H9 (cell line): ENCODE measurements around the gene SCN4A. TPM values are rescaled to one million over a fixed set of nuclear protein-coding genes. Genes with fewer than 3 reads are reported as not detected.

Experiments
- DNase-seq: peaks from one replicate; pipeline ENCODE4 v3.0.0-alpha.2; 2017
- H2AFZ ChIP-seq: one replicate; pipeline ENCODE4 v1.6.1; 2013; ENCODE audit warnings: mild to moderate bottlenecking, low read length, control low read depth, moderate library complexity
- H2AK5ac ChIP-seq: 2 replicates; pipeline ENCODE4 v1.6.1; 2013; ENCODE audit warnings: low read length, control low read depth, mixed read lengths; ENCODE audit not compliant: insufficient read length
- H2BK120ac ChIP-seq: one replicate; pipeline ENCODE4 v1.6.1; 2013; ENCODE audit warnings: low read depth, mild to moderate bottlenecking, low read length, control low read depth, inconsistent platforms; ENCODE audit not compliant: poor library complexity, severe bottlenecking
- H2BK12ac ChIP-seq: 2 replicates; pipeline ENCODE4 v1.6.1; 2013; ENCODE audit warnings: low read length, control low read depth, mixed read lengths, low read depth; ENCODE audit not compliant: insufficient read length
- H2BK15ac ChIP-seq: 2 replicates; pipeline ENCODE4 v1.6.1; 2013; ENCODE audit warnings: low read depth, low read length, control low read depth
- H2BK20ac ChIP-seq: one replicate; pipeline ENCODE4 v1.6.1; 2013; ENCODE audit warnings: low read depth, mild to moderate bottlenecking, low read length, control low read depth, inconsistent platforms; ENCODE audit not compliant: poor library complexity, severe bottlenecking
- H2BK5ac ChIP-seq: 2 replicates; pipeline ENCODE4 v1.6.1; 2013; ENCODE audit warnings: low read length, control low read depth, mixed read lengths; ENCODE audit not compliant: insufficient read length
- H3K14ac ChIP-seq: 2 replicates; pipeline ENCODE4 v1.6.1; 2013; ENCODE audit warnings: low read length, control low read depth; ENCODE audit not compliant: insufficient read depth
- H3K18ac ChIP-seq: 2 replicates; pipeline ENCODE4 v1.6.1; 2013; ENCODE audit warnings: low read depth, mild to moderate bottlenecking, mixed read lengths, low read length, control low read depth; ENCODE audit not compliant: insufficient read length
- H3K23ac ChIP-seq: 2 replicates; pipeline ENCODE4 v1.6.1; 2013; ENCODE audit warnings: low read length, control low read depth, mixed read lengths, low read depth; ENCODE audit not compliant: insufficient read length
- H3K23me2 ChIP-seq: 2 replicates; pipeline ENCODE4 v1.6.1; 2013; ENCODE audit warnings: low read depth, mild to moderate bottlenecking, mixed read lengths, low read length, control low read depth; ENCODE audit not compliant: insufficient read length, poor library complexity, severe bottlenecking
- H3K27ac ChIP-seq: 2 replicates; pipeline ENCODE4 v1.5.1; 2013; ENCODE audit warnings: low read length, control low read depth, mixed read lengths, low read depth; ENCODE audit not compliant: insufficient read length
- H3K27me3 ChIP-seq: 2 replicates; pipeline ENCODE4 v1.6.1; 2013; ENCODE audit warnings: low read length, control low read depth, inconsistent platforms; ENCODE audit not compliant: insufficient read depth
- H3K4ac ChIP-seq: 2 replicates; pipeline ENCODE4 v1.6.1; 2013; ENCODE audit warnings: low read depth, mild to moderate bottlenecking, control low read depth, inconsistent platforms, low read length, moderate library complexity
- H3K4me1 ChIP-seq: 2 replicates; pipeline ENCODE4 v1.6.1; 2013; ENCODE audit warnings: low read length, control low read depth, inconsistent platforms; ENCODE audit not compliant: insufficient read depth
- H3K4me2 ChIP-seq: 2 replicates; pipeline ENCODE4 v1.6.1; 2013; ENCODE audit warnings: low read length, control low read depth, mixed read lengths; ENCODE audit not compliant: insufficient read length, insufficient read depth
- H3K56ac ChIP-seq: 2 replicates; pipeline ENCODE4 v1.6.1; 2013; ENCODE audit warnings: low read depth, mild to moderate bottlenecking, mixed read lengths, low read length, control low read depth; ENCODE audit not compliant: insufficient read length
- H3K79me1 ChIP-seq: 2 replicates; pipeline ENCODE4 v1.6.1; 2013; ENCODE audit warnings: low read depth, mild to moderate bottlenecking, moderate library complexity, low read length, control low read depth, inconsistent platforms; ENCODE audit not compliant: insufficient read depth, poor library complexity, severe bottlenecking
- H3K79me2 ChIP-seq: 2 replicates; pipeline ENCODE4 v1.6.1; 2013; ENCODE audit warnings: low read length, control low read depth, inconsistent platforms; ENCODE audit not compliant: insufficient read depth
- H3K9ac ChIP-seq: 2 replicates; pipeline ENCODE4 v1.6.1; 2013; ENCODE audit warnings: low read length, control low read depth, mixed read lengths; ENCODE audit not compliant: insufficient read length; ENCODE audit errors: extremely low read depth
- H3K9me3 ChIP-seq: one replicate; pipeline ENCODE4 v1.6.1; 2013; ENCODE audit warnings: low read depth, low read length, inconsistent platforms; ENCODE audit not compliant: control insufficient read depth
- H3T11ph ChIP-seq: one replicate; pipeline ENCODE4 v1.6.1; 2013; ENCODE audit warnings: mild to moderate bottlenecking, low read length, control low read depth, inconsistent platforms
- H4K20me1 ChIP-seq: one replicate; pipeline ENCODE4 v1.6.1; 2013; ENCODE audit not compliant: control insufficient read depth, insufficient read length, insufficient read depth
- H4K5ac ChIP-seq: 2 replicates; pipeline ENCODE4 v1.6.1; 2013; ENCODE audit warnings: low read depth, mild to moderate bottlenecking, mixed read lengths, low read length, control low read depth; ENCODE audit not compliant: insufficient read length
- H4K8ac ChIP-seq: replicated peaks from 2 replicates; pipeline ENCODE4 v1.6.1; 2013; ENCODE audit warnings: low read length, control low read depth, mixed read lengths, low read depth; ENCODE audit not compliant: insufficient read length
- H4K91ac ChIP-seq: 2 replicates; pipeline ENCODE4 v1.6.1; 2013; ENCODE audit warnings: low read depth, mild to moderate bottlenecking, moderate library complexity, mixed read lengths, low read length, control low read depth; ENCODE audit not compliant: insufficient read length
- H3K27ac Mint-ChIP-seq, 3 experiments: 2 replicates in 2 of 3; 3 replicates in 1 of 3; pipeline ENCODE4 v1.8.0; 2020 to 2021; ENCODE audit warnings: mixed read lengths in 3 of 3, mild to moderate bottlenecking in 1 of 3, moderate library complexity in 1 of 3
- H3K27me3 Mint-ChIP-seq: 2 replicates; pipeline ENCODE4 v1.8.0; 2021; ENCODE audit warnings: low read depth, mild to moderate bottlenecking, moderate library complexity, mixed read lengths
- H3K36me3 Mint-ChIP-seq, 3 experiments: 2 replicates in 2 of 3; 3 replicates in 1 of 3; pipeline ENCODE4 v1.8.0; 2020 to 2021; ENCODE audit warnings: low read depth in 3 of 3, mixed read lengths in 3 of 3; ENCODE audit not compliant: insufficient read depth in 1 of 3
- H3K4me1 Mint-ChIP-seq, 2 experiments: 2 replicates each; pipeline ENCODE4 v1.8.0; 2020; ENCODE audit warnings: mixed read lengths in 2 of 2
- H3K4me3 Mint-ChIP-seq, 2 experiments: 2 replicates in 1 of 2; 3 replicates in 1 of 2; pipeline ENCODE4 v1.8.0; 2020 to 2021; ENCODE audit warnings: mild to moderate bottlenecking in 2 of 2, mixed read lengths in 2 of 2, moderate library complexity in 1 of 2
- H3K9me3 Mint-ChIP-seq, 2 experiments: 2 replicates in 1 of 2; 3 replicates in 1 of 2; pipeline ENCODE4 v1.8.0; 2020; ENCODE audit warnings: mild to moderate bottlenecking in 2 of 2, mixed read lengths in 2 of 2, moderate library complexity in 1 of 2
- CTCF ChIP-seq: fragments of 200-600 bp; sonication (generic); conservative IDR thresholded peaks from 3 replicates; pipeline ENCODE4 v1.8.0; 2021; ENCODE audit warnings: antibody characterized with exemption, mild to moderate bottlenecking
- WGBS: extraction: QIAGEN DNeasy Blood & Tissue Kit; methylation state at CpG from one replicate; pipeline ENCODE4 v1.1.7; 2013; ENCODE audit warnings: missing lambda C conversion rate, low lambda C conversion rate, mixed read lengths; ENCODE audit not compliant: insufficient read length; ENCODE audit errors: extremely low coverage; 5-methylcytosine and 5-hydroxymethylcytosine counted together
- total RNA-seq: library from RNA; stranded (reverse); gene quantifications from 2 replicates; pipeline ENCODE4 v1.2.1, GENCODE V29; 2021

Gene SCN4A
- total RNA-seq, 1 experiment from 2014 or later, result 5.8 TPM

DNA sequence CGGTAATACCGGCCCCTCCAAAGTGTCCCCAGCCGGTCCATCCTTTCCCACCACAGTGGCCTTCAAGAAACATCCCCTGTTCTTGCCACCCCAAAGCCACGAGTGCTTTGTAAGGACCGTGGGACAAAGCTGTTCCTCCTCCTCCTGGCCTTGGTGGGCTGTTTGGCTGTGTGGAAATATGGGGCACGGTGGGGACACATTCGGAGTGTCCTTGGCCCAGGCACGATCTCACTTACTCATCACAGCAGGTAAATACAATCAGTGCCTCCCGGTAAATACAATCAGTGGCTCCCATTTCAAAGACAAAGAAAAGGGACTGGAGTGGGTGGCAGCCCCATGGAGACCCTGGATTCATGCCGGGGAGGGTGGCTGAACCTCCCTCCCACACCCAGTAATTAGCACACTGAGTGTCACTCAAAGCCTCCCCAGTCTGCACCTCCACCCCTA lies 10.4 kb downstream of the SCN4A start:
- Mint-ChIP-seq H3K36me3 (peaks cover 0 to under 1% (median 0%) of the 10 kb centered on the region in 3 experiments; a peak in 2 of 7 replicates), H3K4me1 (peaks cover 21 to 26% of the 10 kb centered on the region in 2 experiments), H3K27me3 (peaks cover 4% of the 10 kb centered on the region), H3K4me3 (peak overlapping the region; percentile 29 to 82; a peak in 3 of 5 replicates), H3K9me3 (no peaks in the 10 kb centered on the region; a peak in 1 of 5 replicates), H3K27ac (peak overlapping the region; percentile 76 to 79 (median 77); a peak in 2 of 7 replicates)
- Histone ChIP-seq H3K4me1 (no peaks in the 10 kb centered on the region), H3K4ac (no peak overlapping the region), H2BK5ac (no peak overlapping the region), H3K56ac (no peak overlapping the region), H3K14ac (no peak overlapping the region), H3K9ac (no peak overlapping the region), H3K23ac (no peak overlapping the region), H4K20me1 (no peaks in the 10 kb centered on the region), H3K27me3 (no peaks in the 10 kb centered on the region), H3K18ac (no peak overlapping the region), H3K4me2 (peak overlapping the region; percentile 6), H2BK15ac (no peak overlapping the region), H2BK12ac (no peak overlapping the region), H3K9me3 (no peaks in the 10 kb centered on the region), H2BK20ac (no peak overlapping the region), H4K8ac (no peak overlapping the region), H4K5ac (no peak overlapping the region), H3K27ac (no peak overlapping the region), H3T11ph (no peak overlapping the region), H4K91ac (no peak overlapping the region), H3K23me2 (peaks cover 10% of the 10 kb centered on the region), H2BK120ac (no peak overlapping the region), H3K79me2 (no peaks in the 10 kb centered on the region), H2AK5ac (no peak overlapping the region), H3K79me1 (no peaks in the 10 kb centered on the region), H2AFZ (no peak overlapping the region)
- no peak for DNase-seq
- no CpG with 5 or more reads among the region's 10 CpGs for WGBS
- no peak for TF ChIP-seq CTCF
